GM19099 (cell line): Measurements from ENCODE around the gene SAMD4A.

Experiments used
- POLR2A ChIP-seq: IDR thresholded peaks from 3 replicates; pipeline ENCODE4 v1.6.1; 2011; ENCODE audit warnings: low read depth; ENCODE audit not compliant: insufficient read length; ENCODE audit errors: extremely low read depth

Gene SAMD4A

DNA sequence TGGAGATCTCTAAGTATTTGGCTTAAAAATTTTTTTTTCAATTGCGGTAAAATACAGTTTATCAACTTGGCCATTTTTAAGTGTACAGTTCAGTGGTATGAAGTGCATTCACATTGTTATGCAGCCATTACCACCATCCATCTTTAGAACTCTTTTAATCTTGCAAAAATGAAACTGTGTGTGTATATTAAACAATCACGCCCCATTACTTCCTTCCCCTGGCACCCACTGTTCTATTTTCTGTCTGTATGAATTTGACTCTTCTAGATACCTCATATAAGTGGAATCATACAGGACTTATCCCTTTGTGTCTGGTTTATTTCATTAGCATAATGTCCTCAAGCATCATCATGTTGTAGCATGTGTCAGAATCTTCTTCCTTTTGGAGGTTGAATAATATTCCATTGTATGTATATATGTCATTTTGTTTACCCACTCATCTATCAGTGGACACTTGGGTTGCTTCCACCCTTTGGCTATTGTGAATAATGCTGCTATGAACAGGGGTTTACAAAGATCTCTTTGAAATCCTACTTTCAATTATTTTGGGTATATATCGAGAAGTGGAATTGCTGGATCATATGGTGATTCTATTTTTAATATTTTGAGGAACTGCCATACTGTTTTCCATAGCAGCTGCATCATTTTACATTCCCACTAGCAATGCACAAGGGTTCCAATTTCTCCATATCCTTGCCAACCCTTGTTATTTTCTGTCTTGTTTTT lies 62.9 kb downstream of the SAMD4A start:
- no peak for TF ChIP-seq POLR2A

DNA sequence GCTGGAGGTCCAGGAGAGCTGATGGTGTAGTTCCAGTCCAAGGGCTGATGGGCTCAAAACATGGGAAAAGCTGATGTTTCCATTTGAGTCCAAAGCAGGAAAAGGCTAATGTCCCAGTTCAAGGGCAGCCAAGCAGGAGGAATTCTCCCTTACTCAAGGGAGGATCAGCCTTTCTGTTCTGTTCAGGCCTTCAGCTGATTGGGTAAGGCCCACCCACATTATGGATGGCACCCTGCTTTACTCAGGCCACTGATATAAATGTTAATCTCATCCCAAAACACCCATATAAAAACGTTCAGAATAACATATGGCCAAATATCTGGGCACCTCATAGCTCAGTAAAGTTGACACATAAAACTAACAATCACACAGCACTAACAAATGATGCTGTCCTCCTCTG lies 64.1 kb downstream of the SAMD4A start:
- TF ChIP-seq POLR2A, result no peak

DNA sequence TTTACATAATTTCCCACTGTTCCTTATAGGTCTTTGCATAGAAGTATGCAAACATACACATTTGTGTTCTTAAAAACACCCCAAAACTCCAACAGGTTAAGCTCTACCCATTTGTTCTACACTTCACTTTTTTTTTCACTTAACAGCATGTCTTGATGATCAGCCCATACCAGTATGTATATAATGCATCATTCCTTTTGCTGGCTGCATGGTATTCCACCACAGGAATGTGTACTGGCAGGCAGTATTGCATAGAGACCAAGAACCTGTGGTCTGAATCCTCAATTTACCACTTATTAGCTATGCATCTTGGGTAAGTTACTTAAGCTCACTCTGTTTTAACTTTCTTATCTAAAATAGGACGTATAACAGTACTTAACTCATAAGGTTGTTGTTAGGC lies 65.5 kb downstream of the SAMD4A start:
- TF ChIP-seq POLR2A, result no peak

DNA sequence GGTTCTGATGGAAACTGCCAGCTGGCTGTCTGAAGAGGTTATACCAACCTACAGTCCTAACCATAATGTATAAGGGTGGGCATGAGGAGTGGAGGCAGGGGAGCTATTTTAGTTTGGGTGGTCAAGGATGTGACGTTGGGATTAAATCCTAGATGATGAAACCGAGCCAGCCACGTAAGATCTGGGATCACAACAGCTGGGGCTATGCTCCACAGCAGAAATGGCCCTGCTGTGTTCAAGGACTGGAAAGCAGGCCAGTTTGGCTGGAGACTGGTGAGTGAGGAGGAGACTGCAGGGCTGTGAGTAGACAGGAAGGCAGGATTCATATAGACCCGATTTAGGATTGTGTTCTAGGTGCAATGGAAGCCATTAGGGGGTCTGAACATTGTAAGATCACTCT lies 66.1 kb downstream of the SAMD4A start:
- no peak for TF ChIP-seq POLR2A

DNA sequence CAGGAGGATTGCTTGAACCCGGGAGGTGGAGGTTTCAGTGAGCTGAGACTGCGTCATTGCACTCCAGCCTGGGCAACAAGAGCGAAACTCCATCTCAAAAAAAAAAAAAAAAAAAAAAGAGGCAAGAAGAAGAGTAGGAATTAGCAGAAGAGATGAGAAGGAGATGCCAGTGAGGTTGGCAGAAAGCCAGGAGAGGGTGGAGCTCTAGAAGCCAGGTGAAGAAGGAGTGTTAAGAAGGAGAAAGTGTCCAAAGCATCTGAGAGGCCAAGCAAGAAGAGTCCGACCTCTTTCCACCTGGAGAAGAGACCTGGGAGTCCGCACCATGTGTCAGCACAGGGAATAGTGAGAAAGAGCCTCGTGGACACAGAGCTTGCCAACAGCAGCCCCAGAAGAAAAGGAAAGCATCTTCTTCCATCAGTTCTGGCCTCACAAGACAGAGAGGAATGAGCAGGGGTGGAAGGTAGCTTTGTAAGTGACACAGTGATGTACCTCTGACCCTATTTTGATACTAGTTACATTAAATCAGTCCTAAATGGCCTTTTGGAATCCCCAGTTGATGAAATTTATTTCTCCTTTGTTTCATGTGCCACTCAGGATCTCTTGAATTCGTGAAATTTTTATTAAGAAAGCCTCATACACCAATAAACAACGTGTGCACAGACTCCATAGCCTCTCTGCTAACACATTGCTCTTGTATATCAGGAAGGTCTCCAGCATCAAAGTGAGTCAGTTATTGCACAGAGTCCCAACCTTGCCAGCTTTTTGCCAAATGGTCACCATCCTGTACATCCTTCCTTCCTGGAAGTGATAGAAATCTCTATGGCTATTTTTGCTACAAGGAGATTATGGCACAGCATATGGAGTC lies 70.6 kb downstream of the SAMD4A start:
- TF ChIP-seq POLR2A, result no peak

DNA sequence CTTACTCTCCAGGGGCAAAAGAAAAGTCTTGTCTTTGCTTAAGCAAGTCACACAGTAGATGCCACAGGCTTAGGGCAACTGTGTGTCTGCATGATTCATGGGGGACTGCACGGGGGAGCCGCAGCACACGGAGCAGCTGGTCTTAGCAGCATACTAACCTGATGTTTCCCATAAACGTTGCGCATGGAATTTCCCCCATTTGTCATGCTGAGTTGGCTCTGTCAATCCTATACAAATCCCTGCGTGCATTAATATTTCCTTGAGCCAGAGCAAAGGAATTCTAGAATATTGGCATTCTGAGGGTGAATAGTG lies 71.2 kb downstream of the SAMD4A start:
- TF ChIP-seq POLR2A, result no peak

DNA sequence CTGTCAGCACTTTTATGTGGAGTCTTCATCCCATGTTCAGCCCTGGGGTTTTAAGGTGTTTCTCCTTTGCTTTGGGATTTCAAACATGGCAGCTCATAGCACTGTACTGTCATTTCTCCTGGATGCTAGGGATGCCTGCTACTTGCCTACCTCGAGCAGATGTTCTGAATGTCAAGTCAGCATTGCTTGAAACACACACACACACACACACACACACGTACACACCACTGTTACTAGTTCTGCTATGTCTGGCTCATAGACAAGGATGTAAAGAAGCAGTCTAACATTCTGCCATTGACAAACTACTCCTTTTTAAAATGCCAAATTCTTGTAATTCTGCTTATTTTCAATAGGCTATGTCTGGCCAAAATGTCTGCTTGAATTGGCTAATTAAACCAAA lies 72.7 kb downstream of the SAMD4A start:
- TF ChIP-seq POLR2A, result no peak

DNA sequence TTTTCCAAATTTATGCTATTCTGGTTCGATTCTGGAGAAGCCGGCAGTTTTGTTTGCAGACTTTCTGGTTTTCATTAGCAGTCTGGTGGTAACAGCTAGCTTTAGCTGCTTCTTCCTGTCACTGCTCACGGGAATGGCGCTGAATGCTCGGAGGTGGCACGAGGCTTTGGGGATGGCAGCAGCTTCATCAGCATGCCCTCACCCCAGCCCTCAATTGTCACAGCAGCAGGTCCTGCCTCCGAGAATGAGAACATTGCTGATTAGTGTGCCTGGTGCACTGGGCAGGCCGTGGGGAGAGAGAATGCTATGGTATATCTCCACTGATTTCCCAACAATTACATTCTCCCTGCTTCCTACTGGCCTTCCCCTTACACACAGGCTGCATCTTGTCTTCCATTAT lies 73.6 kb downstream of the SAMD4A start:
- TF ChIP-seq POLR2A, result no peak

DNA sequence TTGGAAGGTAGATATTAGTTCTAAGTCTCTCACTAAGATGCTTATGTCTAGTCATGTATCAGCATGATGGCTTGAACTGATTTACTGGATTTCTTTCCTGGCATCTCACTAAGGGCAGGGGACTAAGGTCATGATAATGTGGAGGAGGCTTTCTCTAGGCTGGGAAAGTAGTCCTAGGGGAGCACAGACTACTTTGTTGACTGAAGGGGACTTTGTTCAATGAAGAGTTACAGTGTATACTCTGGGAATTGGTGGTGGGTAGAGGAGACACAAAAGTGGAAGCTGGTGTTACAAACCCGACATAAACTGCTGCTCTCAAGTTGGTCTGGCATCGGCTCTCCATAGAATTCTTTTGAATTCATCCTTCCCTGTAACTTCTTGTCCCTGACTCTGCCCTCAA lies 75.2 kb downstream of the SAMD4A start:
- no peak for TF ChIP-seq POLR2A

DNA sequence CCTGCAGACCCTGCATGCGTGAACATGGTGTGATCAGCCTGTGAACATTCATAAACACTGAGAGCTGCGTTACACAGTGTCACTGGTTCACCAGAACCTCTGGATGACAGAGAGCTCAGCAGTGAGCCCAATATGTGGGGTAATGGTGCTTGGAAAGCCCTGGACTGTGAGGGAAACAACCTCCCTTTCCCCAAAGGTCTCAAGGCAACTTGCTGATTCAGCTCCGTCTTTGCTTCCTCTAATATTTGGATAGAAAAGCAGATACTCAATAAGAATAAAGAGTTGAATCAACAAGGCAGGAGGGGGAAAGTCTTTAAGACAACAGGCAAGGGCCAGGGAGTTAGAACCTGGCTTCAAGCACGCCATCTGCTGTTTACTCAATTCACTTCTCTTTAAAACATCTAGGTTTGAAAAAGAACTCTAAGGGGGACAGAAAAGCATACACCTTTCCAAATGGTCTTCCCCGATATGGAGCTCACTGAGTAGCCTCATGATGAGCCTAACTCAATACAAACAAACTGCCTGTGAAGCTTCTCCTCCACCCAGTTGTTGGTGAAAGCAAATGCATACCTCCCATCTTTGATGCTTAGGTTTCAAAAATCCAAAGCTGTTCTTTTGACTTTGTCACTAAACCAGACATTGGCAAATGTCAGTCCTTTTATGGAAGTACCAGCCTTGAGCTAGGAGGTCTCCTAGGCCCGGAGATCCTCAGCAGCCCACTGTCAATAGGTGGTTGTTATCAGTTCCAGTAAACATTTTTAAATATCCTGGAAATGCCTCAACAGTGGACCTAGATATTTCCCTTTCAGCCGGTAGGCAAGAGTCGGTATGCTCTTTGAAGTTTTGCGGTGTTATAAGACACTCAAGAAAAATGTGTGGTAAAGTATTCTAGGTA lies 76.1 kb downstream of the SAMD4A start:
- no peak for TF ChIP-seq POLR2A

DNA sequence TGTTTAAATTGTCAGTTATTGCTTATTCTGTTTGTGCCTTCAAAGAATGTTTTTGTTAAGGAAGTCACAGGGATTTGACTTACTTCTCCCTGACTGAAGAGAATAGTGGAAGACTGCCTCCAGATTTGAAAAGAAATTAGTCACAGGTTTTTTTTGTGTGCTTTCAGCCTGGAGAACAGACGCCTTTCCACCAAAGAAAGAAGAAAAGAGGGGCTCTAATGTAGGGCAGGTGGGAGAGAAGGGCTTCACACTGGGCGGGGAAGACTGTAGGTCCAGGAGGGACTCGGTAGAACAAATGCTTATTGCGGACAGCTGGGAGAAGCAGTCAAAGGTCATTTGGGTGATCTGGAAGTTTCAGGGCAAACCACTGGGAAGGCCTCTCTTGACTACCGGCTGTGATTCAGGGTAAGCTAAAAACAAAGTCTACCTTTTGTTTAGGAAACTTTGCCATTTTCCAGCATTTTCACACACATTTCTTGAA lies 76.8 kb downstream of the SAMD4A start:
- TF ChIP-seq POLR2A, result no peak

DNA sequence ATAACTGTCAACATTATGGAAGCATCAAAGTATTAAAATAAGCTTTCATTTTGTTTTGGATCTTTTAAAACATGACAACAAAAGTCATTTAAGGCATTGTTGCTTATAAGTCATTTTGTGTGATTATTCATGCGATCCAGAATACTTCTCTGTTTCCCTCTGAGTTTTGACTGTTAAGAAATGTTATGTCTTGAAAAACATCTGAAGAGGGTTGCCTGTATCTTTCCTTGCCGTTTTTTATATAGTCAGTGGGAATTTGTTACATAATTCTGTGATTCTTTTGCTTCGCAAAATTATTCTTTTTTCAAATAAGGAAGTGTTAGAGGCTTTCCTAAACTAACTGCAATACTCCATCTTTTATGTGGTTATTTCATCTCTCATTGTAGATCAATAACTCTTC lies 78.7 kb downstream of the SAMD4A start:
- no peak for TF ChIP-seq POLR2A

DNA sequence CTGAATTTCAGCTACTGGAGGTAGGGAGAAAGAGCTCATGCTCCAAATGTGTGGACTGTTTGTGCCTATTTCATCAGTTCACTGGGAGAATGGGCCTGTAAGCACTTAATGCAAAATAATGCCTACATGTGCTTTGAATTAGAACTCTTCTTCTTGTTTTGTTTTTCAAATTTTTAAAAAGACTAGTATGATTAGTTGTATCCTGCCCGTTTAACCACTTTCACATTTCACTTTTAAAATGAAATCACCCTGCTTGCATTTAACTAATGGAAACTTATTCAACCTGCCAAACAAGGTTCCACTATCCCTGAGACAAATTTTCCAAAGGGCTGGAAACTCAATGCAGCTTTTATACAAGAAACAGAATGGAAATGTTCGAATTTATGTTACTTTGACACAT lies 79.7 kb downstream of the SAMD4A start:
- no peak for TF ChIP-seq POLR2A

DNA sequence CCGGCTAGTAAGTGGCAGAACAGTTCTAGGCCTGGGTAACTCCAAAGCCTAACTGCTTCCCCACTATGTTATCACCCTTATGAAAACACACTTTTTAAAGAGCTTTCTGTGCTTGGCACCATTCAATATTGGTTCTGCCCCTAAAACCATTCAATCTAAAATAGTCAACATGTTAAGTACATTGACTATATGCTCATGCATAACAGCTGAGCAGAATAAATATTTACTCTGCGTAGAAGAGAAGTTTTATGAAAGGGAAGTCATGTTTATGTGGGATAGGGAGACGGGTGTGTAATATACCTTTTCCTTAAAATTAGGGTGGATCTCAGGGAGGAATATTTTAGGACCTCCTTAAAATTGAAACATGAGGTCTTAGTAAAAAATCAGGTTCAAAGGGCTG lies 80.5 kb downstream of the SAMD4A start:
- no peak for TF ChIP-seq POLR2A

DNA sequence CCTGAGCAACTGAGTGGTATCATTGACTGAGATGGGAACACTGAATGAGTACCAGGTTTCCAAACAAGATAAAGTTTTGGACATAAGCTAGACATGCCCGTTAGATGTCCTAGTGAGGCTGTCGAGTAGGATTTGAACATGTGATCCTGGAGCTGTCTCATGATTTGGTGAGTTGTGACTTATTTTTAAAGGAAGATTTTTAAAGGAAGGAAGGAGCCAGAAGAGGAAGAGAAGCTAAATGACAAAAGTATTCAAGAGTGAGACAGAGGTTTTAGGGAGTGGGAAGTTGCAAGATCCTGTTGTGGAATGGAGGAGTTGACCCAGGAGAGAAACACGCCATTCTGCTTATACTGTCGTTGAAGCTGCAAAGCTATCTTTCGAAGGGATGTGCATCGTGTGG lies 82.1 kb downstream of the SAMD4A start:
- no peak for TF ChIP-seq POLR2A

DNA sequence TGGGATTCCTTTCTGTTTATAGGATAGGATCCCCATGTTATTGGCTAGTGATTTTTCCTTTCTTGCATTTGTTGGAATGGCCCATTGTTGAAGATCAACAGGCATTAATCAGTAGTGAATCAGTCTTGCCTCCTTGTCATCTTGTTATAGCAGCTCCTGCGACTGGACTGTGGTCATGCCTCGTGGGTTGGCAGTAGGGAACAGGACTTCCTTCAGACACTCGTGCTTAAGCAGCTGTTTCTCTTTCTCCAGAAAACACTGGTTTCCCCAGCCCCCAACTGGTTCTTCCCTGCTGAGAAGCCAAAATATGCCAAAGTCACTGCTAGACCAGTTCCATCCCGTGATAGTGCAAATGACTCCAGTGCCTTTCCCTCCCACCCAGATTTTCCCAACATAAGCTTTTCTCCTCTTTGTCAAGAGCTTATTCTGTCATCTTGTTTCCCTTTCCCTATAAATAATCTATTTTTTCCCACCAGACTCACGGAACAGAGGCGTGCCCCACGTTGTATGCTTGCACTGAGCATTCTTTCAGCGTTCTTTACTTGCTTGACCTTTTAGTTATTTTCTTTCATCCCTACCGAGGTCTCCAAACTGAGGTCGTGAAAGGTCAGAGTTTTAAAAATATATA lies 83.5 kb downstream of the SAMD4A start:
- TF ChIP-seq POLR2A, result no peak

DNA sequence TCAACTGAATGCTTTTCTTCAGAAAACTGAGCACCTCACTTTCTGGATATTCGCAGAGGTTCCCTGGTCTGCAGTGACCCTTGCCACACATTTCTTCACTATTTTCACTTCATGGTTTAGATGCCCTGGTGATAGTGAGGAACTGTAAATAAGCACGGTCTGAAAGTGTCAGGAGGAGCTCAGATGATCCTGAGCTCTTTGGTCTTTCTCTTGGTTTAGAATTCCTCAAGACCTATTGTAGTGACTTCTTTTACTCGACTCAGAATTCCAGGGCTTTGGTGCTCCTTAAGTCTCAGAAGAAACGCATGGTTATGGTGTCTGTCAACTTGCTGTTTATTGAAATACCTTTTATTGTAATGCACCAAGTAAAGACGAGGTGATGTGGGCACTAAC lies 84.0 kb downstream of the SAMD4A start:
- TF ChIP-seq POLR2A, result no peak
